K562 (cell line): Measurements from ENCODE around the gene CCNY. TPM values are rescaled to one million over a fixed set of nuclear protein-coding genes. Genes with fewer than 3 reads are reported as not detected.

Source experiments
- BMI1 ChIP-seq: fragments of 150-350 bp; IDR thresholded peaks from 2 replicates; pipeline ENCODE4 v1.6.1; 2014; ENCODE audit warnings: low read length
- DMBX1 ChIP-seq: fragments of 250-450 bp; sonication (Bioruptor Pico); IDR thresholded peaks from 2 replicates; pipeline ENCODE4 v1.8.0; 2022; ENCODE audit warnings: inconsistent platforms, mild to moderate bottlenecking, moderate library complexity, borderline replicate concordance
- ERF ChIP-seq: fragments of 450-650 bp; formaldehyde crosslinking; IDR thresholded peaks from 2 replicates; pipeline ENCODE4 v1.4.0; 2020; ENCODE audit warnings: mild to moderate bottlenecking, mixed read lengths
- ESRRB ChIP-seq: fragments of 250-450 bp; sonication (Bioruptor Pico); IDR thresholded peaks from 2 replicates; pipeline ENCODE4 v1.5.0; 2020; ENCODE audit warnings: mild to moderate bottlenecking, moderate library complexity, borderline replicate concordance
- HDAC3 ChIP-seq: fragments of 450-650 bp; IDR thresholded peaks from 2 replicates; pipeline ENCODE4 v1.6.1; 2018; ENCODE audit warnings: borderline replicate concordance, mild to moderate bottlenecking, moderate library complexity; ENCODE audit not compliant: partially characterized antibody
- JUN ChIP-seq, 2 experiments: sonication (generic) in 1 of 2; formaldehyde crosslinking in 1 of 2; IDR thresholded peaks; 2 replicates each; pipeline versions ENCODE4 v1.6.1 to v1.8.0; 2012 to 2022; ENCODE audit warnings: borderline replicate concordance in 2 of 2, mild to moderate bottlenecking in 2 of 2, improper control_type of control experiment in 1 of 2, low read depth in 1 of 2, low read length in 1 of 2, missing genetic modification reagents in 1 of 2
- JUNB ChIP-seq: fragments of 450-650 bp; formaldehyde crosslinking; conservative IDR thresholded peaks from 2 replicates; pipeline ENCODE4 v1.4.0; 2020; ENCODE audit warnings: mild to moderate bottlenecking
- MED1 ChIP-seq: sonication (generic); formaldehyde crosslinking; IDR thresholded peaks from 2 replicates; pipeline ENCODE4 v1.8.1; 2023; ENCODE audit warnings: missing genetic modification reagents, borderline replicate concordance
- MTA3 ChIP-seq: fragments of 450-650 bp; formaldehyde crosslinking; IDR thresholded peaks from 2 replicates; pipeline ENCODE4 v1.6.1; 2017; ENCODE audit warnings: mild to moderate bottlenecking, borderline replicate concordance
- PHTF2 ChIP-seq: fragments of 250-450 bp; sonication (Bioruptor Pico); IDR thresholded peaks from 2 replicates; pipeline ENCODE4 v1.5.0; 2021; ENCODE audit warnings: mild to moderate bottlenecking
- POLR3A ChIP-seq: IDR thresholded peaks from 2 replicates; pipeline ENCODE4 v1.6.1; 2011; ENCODE audit warnings: borderline replicate concordance, mild to moderate bottlenecking, moderate library complexity; ENCODE audit not compliant: insufficient read length, insufficient read depth; ENCODE audit errors: extremely low read depth
- PTBP1 ChIP-seq: fragments of 200-400 bp; formaldehyde crosslinking; IDR thresholded peaks from 2 replicates; pipeline ENCODE4 v1.6.1; 2017; ENCODE audit warnings: low read depth, low read length
- SIRT6 ChIP-seq: IDR thresholded peaks from one replicate; pipeline ENCODE4 v1.6.1; 2012; ENCODE audit warnings: low read depth, mild to moderate bottlenecking, control low read depth, inconsistent platforms, low read length, moderate library complexity
- SRSF1 ChIP-seq: fragments of 200-400 bp; formaldehyde crosslinking; IDR thresholded peaks from 2 replicates; pipeline ENCODE4 v1.6.1; 2017; ENCODE audit warnings: mild to moderate bottlenecking, low read depth, low read length, moderate library complexity
- TEAD1 ChIP-seq, 2 experiments: fragments of 450-650 bp in 1 of 2; sonication (generic) in 1 of 2; formaldehyde crosslinking; IDR thresholded peaks; 2 replicates each; pipeline versions ENCODE4 v1.4.0 to v1.8.0; 2020 to 2022; ENCODE audit warnings: mild to moderate bottlenecking in 2 of 2, missing genetic modification reagents in 1 of 2
- ZBTB33 ChIP-seq: sonication (generic); formaldehyde crosslinking; IDR thresholded peaks from 2 replicates; pipeline ENCODE4 v1.8.1; 2023; ENCODE audit warnings: mild to moderate bottlenecking, missing genetic modification reagents
- ZFP1 ChIP-seq: fragments of 450-650 bp; formaldehyde crosslinking; IDR thresholded peaks from 2 replicates; pipeline ENCODE4 v1.4.0; 2020; ENCODE audit warnings: mild to moderate bottlenecking, mixed read lengths
- ZNF184 ChIP-seq: sonication (generic); formaldehyde crosslinking; IDR thresholded peaks from 2 replicates; pipeline ENCODE4 v1.5.0; 2020; ENCODE audit warnings: missing genetic modification reagents
- ZNF23 ChIP-seq: fragments of 250-450 bp; sonication (Bioruptor Pico); IDR thresholded peaks from 2 replicates; pipeline ENCODE4 v1.4.0; 2020; ENCODE audit warnings: mild to moderate bottlenecking
- ZNF324 ChIP-seq: fragments of 250-450 bp; sonication (Bioruptor Pico); IDR thresholded peaks from 2 replicates; pipeline ENCODE4 v1.4.0; 2020; ENCODE audit warnings: mild to moderate bottlenecking
- ZNF707 ChIP-seq: fragments of 250-450 bp; sonication (Bioruptor Pico); conservative IDR thresholded peaks from 2 replicates; pipeline ENCODE4 v1.8.0; 2022; ENCODE audit warnings: inconsistent platforms, mild to moderate bottlenecking, moderate library complexity
- ZZZ3 ChIP-seq: fragments of 450-650 bp; IDR thresholded peaks from 2 replicates; pipeline ENCODE4 v1.6.1; 2016; ENCODE audit warnings: antibody characterized with exemption, mild to moderate bottlenecking, moderate library complexity
- polyA plus RNA-seq, 8 experiments: library from polyadenylated mRNA; depleted of rRNA in 4 of 8; stranded (reverse) in 5 of 8; unstranded in 3 of 8; fragments of >200 nt; fragmentation: Nextera tagmentation in 2 of 8; fragmentation: Illumina TruSeq in 1 of 8; extraction: Ambion mirVana in 2 of 8; extraction: Trizol in 1 of 8; gene quantifications; 2 replicates each; pipeline versions ENCODE4 v1.2.1 to v1.2.3, GENCODE V29; 2011 to 2014; ENCODE audit warnings: inconsistent platforms in 1 of 8, missing spikeins in 1 of 8
- total RNA-seq, 7 experiments: library from RNA; depleted of rRNA in 6 of 7; stranded (reverse); fragments of >200 nt in 6 of 7; fragmentation: Illumina TruSeq in 2 of 7; extraction: Trizol in 2 of 7; gene quantifications; 2 replicates each; pipeline versions ENCODE4 v1.2.1 to v1.2.3, GENCODE V29; 2011 to 2021; ENCODE audit warnings: low replicate concordance in 1 of 7
- TF ChIP-seq, protein P1 (sequence below): fragments of 450-650 bp; formaldehyde crosslinking; IDR thresholded peaks from 2 replicates; pipeline ENCODE4 v1.4.0; 2022; ENCODE audit warnings: missing genetic modification characterization
- TF ChIP-seq, protein P2 (sequence below): sonication (generic); formaldehyde crosslinking; IDR thresholded peaks from 2 replicates; pipeline ENCODE4 v1.8.0; 2022; ENCODE audit warnings: mild to moderate bottlenecking, missing genetic modification reagents, borderline replicate concordance

CCNY gene
- total and polyA plus RNA-seq, 9 of the 15 experiments (the other 6 are each of a cell fraction or from before 2014, with no cell fraction given) = 8.4 to 109 (median 38.6) TPM

DNA sequence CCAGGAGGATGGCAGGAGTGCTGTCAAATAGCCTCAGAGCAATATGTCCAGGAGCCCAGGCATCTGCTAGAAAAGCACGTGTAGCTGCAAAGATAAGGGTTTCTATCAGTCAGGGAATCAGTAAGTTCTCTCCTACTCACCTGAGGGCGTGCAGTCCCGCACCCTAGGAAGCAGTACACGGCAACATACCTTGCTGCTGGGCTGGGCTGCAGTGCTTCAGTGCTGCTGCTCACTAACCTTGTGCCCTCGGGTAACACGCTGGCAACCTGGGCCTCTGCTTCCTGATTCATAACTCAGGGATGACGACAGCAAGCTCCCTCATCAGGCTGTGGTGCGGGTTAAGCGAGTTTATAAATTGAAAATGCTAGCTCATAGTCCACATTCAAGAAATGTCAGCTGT, 29.5 kb upstream of the CCNY start (continued):
- TF ChIP-seq PHTF2 (CRISPR knock-in tag) = no peak
- TF ChIP-seq ZNF707 (CRISPR knock-in tag) = no peak
- no peak for TF ChIP-seq HDAC3
- TF ChIP-seq, protein P1, sequence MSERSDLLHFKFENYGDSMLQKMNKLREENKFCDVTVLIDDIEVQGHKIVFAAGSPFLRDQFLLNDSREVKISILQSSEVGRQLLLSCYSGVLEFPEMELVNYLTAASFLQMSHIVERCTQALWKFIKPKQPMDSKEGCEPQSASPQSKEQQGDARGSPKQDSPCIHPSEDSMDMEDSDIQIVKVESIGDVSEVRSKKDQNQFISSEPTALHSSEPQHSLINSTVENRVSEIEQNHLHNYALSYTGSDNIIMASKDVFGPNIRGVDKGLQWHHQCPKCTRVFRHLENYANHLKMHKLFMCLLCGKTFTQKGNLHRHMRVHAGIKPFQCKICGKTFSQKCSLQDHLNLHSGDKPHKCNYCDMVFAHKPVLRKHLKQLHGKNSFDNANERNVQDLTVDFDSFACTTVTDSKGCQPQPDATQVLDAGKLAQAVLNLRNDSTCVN (CRISPR knock-in tag) = no peak
- no peak for TF ChIP-seq SIRT6
- no peak for TF ChIP-seq ESRRB (CRISPR knock-in tag)
- TF ChIP-seq ZNF184 = no peak
- no peak for TF ChIP-seq ZNF324 (CRISPR knock-in tag)
- TF ChIP-seq MTA3 = no peak
- TF ChIP-seq ZFP1 (CRISPR knock-in tag) = no peak
- no peak for TF ChIP-seq PTBP1
- TF ChIP-seq POLR3A = no peak
- TF ChIP-seq, protein P2, sequence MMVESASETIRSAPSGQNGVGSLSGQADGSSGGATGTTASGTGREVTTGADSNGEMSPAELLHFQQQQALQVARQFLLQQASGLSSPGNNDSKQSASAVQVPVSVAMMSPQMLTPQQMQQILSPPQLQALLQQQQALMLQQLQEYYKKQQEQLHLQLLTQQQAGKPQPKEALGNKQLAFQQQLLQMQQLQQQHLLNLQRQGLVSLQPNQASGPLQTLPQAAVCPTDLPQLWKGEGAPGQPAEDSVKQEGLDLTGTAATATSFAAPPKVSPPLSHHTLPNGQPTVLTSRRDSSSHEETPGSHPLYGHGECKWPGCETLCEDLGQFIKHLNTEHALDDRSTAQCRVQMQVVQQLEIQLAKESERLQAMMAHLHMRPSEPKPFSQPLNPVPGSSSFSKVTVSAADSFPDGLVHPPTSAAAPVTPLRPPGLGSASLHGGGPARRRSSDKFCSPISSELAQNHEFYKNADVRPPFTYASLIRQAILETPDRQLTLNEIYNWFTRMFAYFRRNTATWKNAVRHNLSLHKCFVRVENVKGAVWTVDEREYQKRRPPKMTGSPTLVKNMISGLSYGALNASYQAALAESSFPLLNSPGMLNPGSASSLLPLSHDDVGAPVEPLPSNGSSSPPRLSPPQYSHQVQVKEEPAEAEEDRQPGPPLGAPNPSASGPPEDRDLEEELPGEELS (CRISPR knock-in tag) = no peak
- TF ChIP-seq TEAD1 (CRISPR knock-in tag; IDR thresholded peaks at IDR 0.05) = no peak
- no peak for TF ChIP-seq MED1 (CRISPR knock-in tag)
- TF ChIP-seq JUNB (CRISPR knock-in tag) = no peak
- TF ChIP-seq JUN (IDR thresholded peaks at IDR 0.05; ENCODE audit: borderline replicate concordance, low read depth, low read length) = no peak
- no peak for TF ChIP-seq JUN (CRISPR knock-in tag; IDR thresholded peaks at IDR 0.05; ENCODE audit: borderline replicate concordance)
- no peak for TF ChIP-seq ZZZ3
- no peak for TF ChIP-seq SRSF1
- TF ChIP-seq BMI1 = no peak
- TF ChIP-seq ZNF23 = no peak
- no peak for TF ChIP-seq ERF (CRISPR knock-in tag)
- TF ChIP-seq DMBX1 (CRISPR knock-in tag) = no peak
- TF ChIP-seq ZBTB33 (CRISPR knock-in tag) = no peak
